GM21529 (cell line): ENCODE results near the gene LRRC3.

ENCODE experiments used
- ATAC-seq: cut with Tn5 transposase; IDR thresholded peaks from one replicate; pipeline ENCODE4 v1.9.1; 2021; ENCODE audit not compliant: unreplicated experiment

The LRRC3 gene

DNA sequence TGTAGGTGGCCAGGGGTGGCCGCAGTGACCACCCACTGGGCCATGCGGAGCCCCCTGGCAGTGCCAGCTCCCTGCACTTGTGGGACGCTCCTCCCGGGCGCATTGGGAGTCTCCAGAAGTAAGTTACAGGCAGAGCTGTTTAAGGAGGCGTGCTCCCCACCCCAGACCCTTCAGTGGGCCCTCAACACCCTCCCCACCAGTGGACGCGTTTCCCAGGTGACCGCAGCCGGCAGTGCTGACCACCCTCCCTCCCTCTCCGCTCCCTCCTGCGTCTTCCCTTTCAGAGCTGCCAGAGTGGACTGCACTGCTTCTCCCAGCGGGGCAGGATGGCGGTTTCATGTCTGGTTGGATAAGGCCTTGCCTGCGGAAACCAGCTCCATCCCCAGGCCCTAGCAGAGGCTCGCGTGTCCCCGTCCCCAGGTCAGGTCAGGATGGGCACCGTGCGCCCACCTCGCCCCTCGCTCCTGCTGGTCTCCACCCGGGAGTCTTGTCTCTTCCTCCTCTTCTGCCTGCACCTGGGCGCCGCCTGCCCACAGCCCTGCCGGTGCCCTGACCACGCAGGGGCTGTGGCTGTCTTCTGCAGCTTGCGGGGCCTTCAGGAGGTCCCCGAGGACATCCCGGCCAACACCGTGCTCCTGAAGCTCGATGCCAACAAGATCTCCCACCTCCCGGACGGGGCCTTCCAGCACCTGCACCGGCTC, 1.1 kb downstream of the LRRC3 start:
- no peak for ATAC-seq

DNA sequence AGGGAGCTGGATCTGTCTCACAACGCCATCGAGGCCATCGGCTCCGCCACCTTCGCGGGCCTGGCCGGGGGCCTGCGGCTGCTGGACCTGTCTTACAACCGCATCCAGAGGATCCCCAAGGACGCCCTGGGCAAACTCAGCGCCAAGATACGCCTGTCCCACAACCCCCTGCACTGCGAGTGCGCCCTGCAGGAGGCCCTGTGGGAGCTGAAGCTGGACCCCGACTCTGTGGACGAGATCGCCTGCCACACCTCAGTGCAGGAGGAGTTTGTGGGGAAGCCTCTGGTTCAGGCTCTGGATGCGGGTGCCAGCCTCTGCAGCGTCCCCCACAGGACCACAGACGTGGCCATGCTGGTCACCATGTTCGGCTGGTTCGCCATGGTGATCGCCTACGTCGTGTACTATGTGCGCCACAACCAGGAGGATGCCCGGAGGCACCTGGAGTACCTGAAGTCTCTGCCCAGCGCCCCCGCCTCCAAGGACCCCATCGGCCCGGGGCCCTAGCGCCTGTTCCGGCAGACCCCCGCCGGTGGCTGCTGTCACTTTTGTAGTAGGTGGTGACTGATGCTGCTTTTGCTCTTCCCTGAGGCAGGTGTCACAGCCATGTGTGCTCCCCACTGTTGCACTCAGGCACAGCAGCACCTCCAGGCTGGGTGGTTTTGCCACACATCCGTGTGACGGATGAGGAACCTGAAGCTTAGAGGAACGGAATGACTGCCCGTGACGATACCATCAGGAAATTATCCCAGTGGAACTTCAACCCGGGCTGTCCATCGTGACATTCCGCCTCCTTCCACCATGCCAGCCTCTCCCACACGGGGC, 1.8 kb downstream of the LRRC3 start:
- no peak for ATAC-seq

DNA sequence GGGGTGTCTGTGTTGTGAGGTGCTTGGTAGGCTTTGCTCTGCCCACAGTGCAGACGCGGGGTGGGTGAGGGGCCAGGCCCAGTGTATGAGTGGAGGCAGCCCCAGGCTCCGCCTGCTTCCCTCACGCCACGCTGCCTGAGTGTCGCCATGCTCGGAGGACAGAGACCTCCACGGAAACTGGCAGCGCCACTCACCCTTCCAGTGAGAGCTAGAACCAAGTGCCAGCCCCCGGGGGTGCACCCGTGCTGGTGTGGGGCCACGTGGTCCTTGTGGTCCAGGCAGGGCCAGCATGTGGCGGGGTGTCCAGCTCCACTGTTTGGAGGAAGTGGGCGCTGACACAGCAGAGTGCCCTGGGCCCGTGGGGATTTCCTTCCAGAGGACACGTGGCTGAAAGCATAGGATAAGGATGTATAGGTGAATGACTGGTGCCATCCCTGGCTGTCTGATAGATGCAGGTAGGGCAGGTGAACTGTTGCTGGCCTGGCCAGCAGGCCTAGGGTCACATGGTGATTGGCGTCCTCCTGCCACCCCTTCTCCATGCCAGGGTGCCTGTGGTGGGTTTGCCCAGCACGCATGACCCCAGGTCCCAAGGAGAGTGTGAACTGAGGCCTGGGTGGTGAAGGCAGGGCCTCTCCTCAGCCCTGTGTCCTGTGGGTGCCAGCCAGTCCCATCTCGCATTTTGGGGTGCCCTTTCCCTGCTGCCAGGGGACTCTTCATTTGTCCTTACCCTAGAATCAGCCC, 3.8 kb downstream of the LRRC3 start:
- no peak for ATAC-seq

DNA sequence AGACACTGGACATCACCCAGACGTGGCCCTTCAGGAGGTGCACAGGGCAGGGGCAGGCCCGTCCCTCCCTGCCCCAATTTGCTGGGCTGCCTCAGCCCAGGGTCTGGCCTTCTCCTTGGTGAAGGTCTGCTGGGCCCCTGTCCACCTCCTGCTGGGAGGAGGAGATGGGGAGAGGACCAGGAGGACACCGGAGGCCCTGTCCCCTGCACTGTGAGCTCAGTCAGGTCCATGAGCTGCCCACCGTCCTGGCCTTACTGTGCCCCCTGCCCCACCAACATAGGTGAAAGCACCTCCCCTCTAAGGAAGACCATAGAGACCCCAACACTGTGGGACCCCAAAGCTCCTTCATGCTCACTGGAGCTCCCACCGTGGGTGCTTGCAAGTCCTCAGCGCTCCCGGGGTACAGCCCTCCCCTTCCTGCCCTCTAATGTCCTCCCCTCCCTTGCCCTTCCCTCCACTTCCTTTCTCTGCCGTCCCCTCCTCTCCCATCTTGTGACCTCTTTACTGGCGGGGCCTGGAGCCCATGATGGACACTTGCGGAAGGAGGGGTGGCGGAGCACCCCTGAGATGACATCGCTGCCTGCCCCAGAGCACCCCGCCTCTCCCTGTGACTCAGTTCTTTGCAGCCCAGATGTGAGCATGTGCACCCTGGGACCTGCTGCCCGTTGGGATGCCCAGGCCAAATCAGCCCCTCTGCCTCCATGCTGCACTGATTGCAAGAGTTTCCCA, 4.6 kb downstream of the LRRC3 start:
- ATAC-seq: no peak

DNA sequence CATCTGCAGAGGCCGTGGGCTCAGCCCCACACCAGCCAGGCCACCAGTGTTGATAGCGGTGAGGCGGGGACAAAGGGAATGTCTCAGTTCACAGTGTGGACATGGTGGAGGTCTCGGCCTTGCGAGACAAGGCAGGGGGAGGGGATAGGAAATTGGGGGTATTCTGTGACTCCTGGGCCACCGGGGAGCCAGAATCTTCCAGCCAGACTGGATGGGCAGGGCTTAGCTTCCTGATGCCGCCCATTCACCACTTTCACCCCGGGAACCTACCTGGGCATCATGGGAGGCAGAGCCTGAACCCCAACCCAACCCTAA, 5.1 kb downstream of the LRRC3 start:
- ATAC-seq: no peak

DNA sequence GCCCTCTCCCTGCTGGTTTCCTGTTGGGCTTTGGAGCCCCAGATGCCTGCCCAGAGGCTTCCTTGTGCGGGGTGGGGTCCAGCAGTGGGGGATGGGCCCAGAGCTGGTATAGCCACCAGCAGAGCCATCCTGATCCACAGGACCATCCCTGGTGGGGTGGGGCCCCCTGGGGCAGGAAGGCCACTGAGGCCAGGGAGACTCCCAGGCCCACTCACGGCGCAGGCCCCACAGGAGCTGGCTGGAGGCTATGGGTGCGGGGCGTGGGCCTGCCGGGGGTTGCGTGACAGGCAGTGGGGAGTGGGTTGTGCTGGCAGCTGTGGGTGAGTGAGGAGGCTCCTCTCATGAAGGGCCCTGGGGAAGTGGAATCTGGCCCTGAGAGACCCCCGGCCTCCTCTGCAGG, 5.7 kb downstream of the LRRC3 start:
- no peak for ATAC-seq

- no peak for ATAC-seq
These were observed 6.2 kb downstream of the LRRC3 start for GRCh38 chr21:44461464-44462001.

GRCh38 chr21:44462086-44462833, 7.0 kb downstream of the LRRC3 start:
- ATAC-seq: no peak

DNA sequence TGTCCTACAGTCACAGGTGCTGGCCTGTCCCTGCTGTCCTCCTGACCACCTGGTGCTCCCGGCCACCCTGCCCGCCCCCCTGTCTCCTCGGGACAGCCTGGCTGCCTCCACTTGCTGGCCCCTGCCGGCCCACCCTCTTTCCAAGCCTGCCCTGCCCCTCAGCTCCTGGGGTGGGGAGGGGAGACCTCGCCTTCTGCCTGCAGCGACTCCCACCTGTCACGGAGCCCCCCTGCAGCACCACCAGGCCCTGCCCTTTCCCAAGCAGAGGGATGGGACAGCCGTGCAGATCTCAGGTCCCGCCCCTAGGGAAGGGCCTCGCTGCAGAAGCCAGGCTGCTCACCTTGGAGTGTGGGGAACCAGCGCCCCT, 7.5 kb downstream of the LRRC3 start:
- no peak for ATAC-seq

GRCh38 chr21:44463724-44464123, 8.4 kb downstream of the LRRC3 start:
- no peak for ATAC-seq

DNA sequence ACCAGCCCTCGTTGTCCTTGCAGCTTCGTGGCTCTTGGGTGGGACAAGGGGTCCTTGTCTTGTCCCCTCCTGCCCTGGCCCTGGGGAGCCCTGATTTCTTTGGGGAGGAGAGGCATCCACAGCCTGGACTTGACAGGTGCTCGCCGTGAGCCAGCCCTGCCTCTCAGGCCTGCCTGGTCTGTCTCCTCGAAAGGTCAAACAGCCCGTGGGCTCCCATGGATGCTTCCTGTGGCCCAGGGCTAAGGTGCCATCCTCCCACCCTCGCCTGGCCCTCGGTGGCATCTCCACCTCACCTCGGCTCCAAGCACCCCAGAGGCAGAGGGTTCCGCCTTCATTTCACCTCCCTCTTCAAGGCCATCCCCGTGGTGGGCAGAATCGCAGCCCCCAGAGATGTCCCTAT, 9.0 kb downstream of the LRRC3 start:
- ATAC-seq: no peak

DNA sequence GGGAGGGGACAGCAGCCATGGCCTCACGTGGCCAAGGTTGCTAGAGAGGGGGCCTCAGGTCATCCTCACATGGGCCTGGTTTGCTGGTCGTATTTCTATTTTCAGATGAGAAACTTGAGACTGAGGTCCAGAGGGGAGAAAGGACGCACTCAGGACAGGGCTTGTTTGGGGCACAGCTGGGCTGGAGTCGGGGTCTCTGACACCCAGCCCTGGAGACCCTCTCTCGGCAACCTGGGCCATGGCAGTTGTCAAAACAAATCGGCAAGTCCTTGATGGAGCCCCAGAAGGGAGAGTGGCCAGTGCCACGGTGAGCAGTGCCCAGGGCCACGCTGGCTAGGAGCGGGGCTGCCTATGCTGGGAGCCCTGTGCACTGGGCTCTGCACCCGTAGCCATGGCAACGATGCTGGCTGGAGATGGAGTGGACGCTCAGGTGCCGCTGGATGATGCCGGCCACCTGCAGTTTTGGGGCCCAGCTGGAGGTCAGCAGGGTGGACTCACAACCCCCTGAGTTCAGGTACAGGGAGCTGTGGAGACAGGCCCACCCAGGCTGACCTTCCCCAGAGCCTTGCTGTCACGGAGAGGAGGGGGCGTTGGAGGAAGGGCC, 11.1 kb downstream of the LRRC3 start:
- no peak for ATAC-seq

GRCh38 chr21:44466996-44467858, 11.9 kb downstream of the LRRC3 start:
- ATAC-seq: no peak

DNA sequence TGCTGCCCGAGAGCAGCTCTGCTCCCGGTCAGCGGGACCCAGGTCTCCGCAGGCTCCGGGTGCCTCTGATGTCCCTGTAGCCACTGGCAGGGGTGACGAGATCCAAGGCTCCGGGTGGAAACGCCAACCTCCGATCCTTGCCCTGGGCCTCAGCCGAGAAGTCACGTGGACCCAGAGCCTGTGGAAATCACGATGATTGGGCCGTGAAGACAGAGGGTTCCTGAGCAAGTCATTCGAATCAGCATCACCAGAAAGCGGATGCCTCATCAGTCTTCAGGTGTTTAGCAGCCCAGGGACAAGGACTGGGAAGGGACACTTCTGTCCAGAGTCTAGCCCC, 12.5 kb downstream of the LRRC3 start:
- ATAC-seq: no peak

- no peak for ATAC-seq
These were observed 16.0 kb downstream of the LRRC3 start for GRCh38 chr21:44471341-44471740.

- ATAC-seq: no peak
These were observed 16.7 kb downstream of the LRRC3 start for GRCh38 chr21:44471996-44472395.

DNA sequence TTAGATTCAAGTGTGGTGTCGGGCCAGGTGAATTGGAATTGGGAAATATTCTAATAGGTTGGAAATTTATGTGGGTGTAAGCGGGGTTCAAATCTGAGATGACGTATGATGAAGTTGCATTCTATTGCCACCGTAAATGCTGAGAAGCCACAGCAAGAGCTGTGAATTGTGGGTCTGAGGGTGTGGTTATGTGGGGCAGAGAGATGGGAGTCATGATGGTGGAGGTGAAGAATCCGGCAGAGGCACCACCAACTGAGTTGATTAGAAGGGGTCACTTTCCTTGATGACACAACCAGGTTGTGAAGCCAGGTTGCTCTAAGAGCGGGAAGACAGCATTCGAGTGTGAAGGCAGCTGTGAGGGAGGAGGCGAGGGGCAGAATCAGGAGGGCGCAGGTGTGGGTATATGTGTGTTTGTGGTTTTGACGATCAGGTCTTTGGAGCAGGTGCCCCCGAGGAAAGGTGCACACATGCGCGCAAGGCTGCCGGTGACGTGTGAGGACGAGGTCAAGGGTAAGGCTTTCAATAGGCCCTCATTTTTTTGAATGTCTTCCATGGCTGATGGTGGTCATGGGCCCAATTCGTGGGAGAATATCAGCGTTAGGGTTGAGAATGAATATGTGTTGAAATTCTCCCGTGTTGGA, 18.7 kb downstream of the LRRC3 start:
- no peak for ATAC-seq

DNA sequence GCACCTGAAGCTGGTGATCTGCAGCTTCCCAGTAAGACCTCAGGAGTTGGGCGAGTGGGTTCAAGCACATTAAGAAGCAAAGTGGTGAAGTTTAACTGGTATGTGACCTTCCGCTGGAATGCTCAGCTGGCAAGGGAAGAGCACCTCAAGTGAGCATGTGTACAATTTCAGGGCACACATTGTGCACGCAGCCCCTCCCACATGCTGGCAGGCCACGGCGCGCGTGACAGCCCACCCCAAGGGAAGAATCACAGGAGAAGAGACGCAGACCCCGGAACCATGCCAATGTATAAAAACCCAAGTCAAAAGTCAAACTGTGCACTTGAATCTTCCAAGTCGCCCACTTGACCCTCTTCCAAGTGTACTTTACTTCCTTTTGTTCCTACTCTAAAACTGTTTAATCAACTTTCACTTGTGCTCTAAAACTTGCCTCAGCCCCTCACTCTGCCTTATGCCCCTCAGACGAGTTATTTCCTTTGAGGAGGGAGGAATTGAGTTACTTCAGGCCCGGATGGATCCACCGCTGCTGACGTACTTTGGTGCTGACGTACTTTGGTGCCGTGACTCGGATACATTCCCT, 20.0 kb downstream of the LRRC3 start:
- no peak for ATAC-seq
